ENCODE results near the gene SRGAP3.

The SRGAP3 gene

DNA sequence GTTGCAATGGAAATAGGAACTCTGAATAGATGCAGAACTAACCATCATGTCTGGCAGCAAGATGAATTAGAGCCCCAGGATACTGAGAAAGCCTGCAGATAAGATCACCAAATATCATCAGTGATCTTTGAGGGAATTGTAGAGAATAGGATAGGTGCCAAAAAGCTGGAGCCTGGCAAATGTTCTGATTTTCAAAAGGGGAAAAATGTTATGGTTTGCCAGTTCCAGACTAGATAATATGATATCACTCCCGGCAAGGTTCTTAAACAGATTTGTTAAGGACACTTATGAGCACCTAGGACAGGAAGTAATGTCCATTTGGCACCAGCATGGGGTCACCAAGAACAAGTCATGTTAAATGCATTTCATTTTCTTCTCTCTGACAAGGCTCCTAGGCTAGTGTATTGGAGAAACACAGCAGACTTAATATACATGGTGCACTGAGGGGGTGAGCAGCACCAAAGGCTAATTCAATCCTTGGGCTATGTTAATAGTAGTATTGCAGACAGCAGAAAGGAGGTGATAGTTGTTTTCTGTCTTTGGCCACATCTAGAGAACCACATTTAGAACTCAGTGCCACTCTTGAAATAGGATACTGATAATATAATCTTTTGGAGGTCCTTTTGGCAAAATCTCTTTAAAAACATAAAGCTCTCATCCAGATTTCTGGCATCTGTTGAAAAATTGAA lies 4.8 kb downstream of the SRGAP3 start:
- TF ChIP-seq BCL11A (tag by site-specific recombination; IDR thresholded peaks at IDR 0.05; ENCODE audit: low read depth) (no peak), ZNF777 (tag by site-specific recombination; IDR thresholded peaks at IDR 0.05; ENCODE audit: borderline replicate concordance) (no peak), ZNF155 (tag by site-specific recombination; IDR thresholded peaks at IDR 0.05) (no peak), HOXD13 (CRISPR knock-in tag; IDR thresholded peaks at IDR 0.05; ENCODE audit: borderline replicate concordance) (no peak), ZNF623 (tag by site-specific recombination; IDR thresholded peaks at IDR 0.05) (no peak), ZBTB20 (tag by site-specific recombination; IDR thresholded peaks at IDR 0.05) (no peak), ZNF302 (tag by site-specific recombination; IDR thresholded peaks at IDR 0.05; ENCODE audit: low read depth) (no peak), ZNF24 (tag by site-specific recombination; IDR thresholded peaks at IDR 0.05) (no peak), ZNF48 (tag by site-specific recombination; IDR thresholded peaks at IDR 0.05) (no peak), ZNF747 (tag by site-specific recombination; IDR thresholded peaks at IDR 0.05) (no peak), ZNF221 (tag by site-specific recombination; IDR thresholded peaks at IDR 0.05; ENCODE audit: borderline replicate concordance) (no peak)
- POLR2A ChIA-PET = no interaction called here
- no peaks in the 10 kb centered on the region for H3K36me3 ChIP-seq (ENCODE audit: control insufficient read depth in 2 of 2, insufficient read depth in 1 of 2, low read length in 2 of 2)
- peaks cover 2% of the 10 kb centered on the region; the same call in 1 of the 2 replicates for H3K4me1 ChIP-seq (ENCODE audit: control insufficient read depth, insufficient read depth, low read length)
- no peak overlapping the region for H3K27ac ChIP-seq (ENCODE audit: extremely low read depth, low read depth, low read length)
- no peak overlapping the region for H3K4me3 ChIP-seq (ENCODE audit: low read depth, low read length)
- no peaks in the 10 kb centered on the region for H3K9me3 ChIP-seq (ENCODE audit: control insufficient read depth, insufficient read depth, low read depth, low read length)
- CTCF ChIA-PET = no interaction called here

DNA sequence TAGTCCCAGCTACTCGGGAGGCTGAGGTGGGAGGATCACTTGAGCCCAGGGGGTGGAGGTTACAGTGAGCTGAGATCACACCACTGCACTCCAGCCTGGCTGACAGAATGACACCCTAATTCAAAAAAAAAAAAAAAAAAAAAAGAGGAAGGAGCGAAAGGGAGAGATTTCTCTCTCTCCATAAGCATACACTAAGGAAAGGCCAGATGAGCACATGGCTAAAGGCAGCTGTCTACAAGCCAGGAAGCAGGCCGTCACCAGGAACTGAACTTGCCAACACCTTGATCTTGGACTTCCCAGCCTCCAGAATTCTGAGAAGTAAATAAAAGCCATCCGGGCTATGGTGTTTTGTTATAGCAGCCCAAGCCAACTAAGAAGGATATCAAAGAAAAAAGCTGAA lies 7.5 kb downstream of the SRGAP3 start:
- H3K36me3 ChIP-seq (ENCODE audit: control insufficient read depth in 2 of 2, insufficient read depth in 1 of 2, low read length in 2 of 2) = no peaks in the 10 kb centered on the region
- no peaks in the 10 kb centered on the region for H3K9me3 ChIP-seq (ENCODE audit: control insufficient read depth, insufficient read depth, low read depth, low read length)
- no peak overlapping the region for H3K27ac ChIP-seq (ENCODE audit: extremely low read depth, low read depth, low read length)
- ChIA-PET POLR2A (interaction anchor here (0.7 kb wide), 1 partner anchor 1643 kb away, joined by 3 read pairs; no protein-coding TSS in a partner anchor), CTCF (interaction anchor here (0.6 to 1.2 kb wide), 2 partner anchors 8 to 66 kb away, joined by 3 to 4 read pairs; no protein-coding TSS in a partner anchor)
- H3K4me1 ChIP-seq (ENCODE audit: control insufficient read depth, insufficient read depth, low read length) = peaks cover 2% of the 10 kb centered on the region; the same call in 1 of the 2 replicates
- H3K4me3 ChIP-seq (ENCODE audit: low read depth, low read length) = no peak overlapping the region
- TF ChIP-seq, protein P1, sequence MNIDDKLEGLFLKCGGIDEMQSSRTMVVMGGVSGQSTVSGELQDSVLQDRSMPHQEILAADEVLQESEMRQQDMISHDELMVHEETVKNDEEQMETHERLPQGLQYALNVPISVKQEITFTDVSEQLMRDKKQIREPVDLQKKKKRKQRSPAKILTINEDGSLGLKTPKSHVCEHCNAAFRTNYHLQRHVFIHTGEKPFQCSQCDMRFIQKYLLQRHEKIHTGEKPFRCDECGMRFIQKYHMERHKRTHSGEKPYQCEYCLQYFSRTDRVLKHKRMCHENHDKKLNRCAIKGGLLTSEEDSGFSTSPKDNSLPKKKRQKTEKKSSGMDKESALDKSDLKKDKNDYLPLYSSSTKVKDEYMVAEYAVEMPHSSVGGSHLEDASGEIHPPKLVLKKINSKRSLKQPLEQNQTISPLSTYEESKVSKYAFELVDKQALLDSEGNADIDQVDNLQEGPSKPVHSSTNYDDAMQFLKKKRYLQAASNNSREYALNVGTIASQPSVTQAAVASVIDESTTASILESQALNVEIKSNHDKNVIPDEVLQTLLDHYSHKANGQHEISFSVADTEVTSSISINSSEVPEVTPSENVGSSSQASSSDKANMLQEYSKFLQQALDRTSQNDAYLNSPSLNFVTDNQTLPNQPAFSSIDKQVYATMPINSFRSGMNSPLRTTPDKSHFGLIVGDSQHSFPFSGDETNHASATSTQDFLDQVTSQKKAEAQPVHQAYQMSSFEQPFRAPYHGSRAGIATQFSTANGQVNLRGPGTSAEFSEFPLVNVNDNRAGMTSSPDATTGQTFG (tag by site-specific recombination; IDR thresholded peaks at IDR 0.05; ENCODE audit: borderline replicate concordance) = no peak
- TF ChIP-seq, protein P2, sequence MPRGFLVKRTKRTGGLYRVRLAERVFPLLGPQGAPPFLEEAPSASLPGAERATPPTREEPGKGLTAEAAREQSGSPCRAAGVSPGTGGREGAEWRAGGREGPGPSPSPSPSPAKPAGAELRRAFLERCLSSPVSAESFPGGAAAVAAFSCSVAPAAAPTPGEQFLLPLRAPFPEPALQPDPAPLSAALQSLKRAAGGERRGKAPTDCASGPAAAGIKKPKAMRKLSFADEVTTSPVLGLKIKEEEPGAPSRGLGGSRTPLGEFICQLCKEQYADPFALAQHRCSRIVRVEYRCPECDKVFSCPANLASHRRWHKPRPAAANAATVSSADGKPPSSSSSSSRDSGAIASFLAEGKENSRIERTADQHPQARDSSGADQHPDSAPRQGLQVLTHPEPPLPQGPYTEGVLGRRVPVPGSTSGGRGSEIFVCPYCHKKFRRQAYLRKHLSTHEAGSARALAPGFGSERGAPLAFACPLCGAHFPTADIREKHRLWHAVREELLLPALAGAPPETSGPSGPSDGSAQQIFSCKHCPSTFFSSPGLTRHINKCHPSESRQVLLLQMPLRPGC (tag by site-specific recombination; IDR thresholded peaks at IDR 0.05) = no peak
- TF ChIP-seq, protein P3, sequence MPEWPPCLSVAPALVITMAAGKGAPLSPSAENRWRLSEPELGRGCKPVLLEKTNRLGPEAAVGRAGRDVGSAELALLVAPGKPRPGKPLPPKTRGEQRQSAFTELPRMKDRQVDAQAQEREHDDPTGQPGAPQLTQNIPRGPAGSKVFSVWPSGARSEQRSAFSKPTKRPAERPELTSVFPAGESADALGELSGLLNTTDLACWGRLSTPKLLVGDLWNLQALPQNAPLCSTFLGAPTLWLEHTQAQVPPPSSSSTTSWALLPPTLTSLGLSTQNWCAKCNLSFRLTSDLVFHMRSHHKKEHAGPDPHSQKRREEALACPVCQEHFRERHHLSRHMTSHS (tag by site-specific recombination; IDR thresholded peaks at IDR 0.05) = no peak
- no peak for TF ChIP-seq ZNF510 (tag by site-specific recombination; IDR thresholded peaks at IDR 0.05; ENCODE audit: insufficient replicate concordance)
- TF ChIP-seq ZNF114 (tag by site-specific recombination; IDR thresholded peaks at IDR 0.05) = no peak
- no peak for TF ChIP-seq ZNF132 (tag by site-specific recombination; IDR thresholded peaks at IDR 0.05; ENCODE audit: borderline replicate concordance)
- TF ChIP-seq KLF1 (tag by site-specific recombination; IDR thresholded peaks at IDR 0.05) = no peak
- no peak for TF ChIP-seq ZNF777 (tag by site-specific recombination; IDR thresholded peaks at IDR 0.05; ENCODE audit: borderline replicate concordance)
- TF ChIP-seq, protein P4, sequence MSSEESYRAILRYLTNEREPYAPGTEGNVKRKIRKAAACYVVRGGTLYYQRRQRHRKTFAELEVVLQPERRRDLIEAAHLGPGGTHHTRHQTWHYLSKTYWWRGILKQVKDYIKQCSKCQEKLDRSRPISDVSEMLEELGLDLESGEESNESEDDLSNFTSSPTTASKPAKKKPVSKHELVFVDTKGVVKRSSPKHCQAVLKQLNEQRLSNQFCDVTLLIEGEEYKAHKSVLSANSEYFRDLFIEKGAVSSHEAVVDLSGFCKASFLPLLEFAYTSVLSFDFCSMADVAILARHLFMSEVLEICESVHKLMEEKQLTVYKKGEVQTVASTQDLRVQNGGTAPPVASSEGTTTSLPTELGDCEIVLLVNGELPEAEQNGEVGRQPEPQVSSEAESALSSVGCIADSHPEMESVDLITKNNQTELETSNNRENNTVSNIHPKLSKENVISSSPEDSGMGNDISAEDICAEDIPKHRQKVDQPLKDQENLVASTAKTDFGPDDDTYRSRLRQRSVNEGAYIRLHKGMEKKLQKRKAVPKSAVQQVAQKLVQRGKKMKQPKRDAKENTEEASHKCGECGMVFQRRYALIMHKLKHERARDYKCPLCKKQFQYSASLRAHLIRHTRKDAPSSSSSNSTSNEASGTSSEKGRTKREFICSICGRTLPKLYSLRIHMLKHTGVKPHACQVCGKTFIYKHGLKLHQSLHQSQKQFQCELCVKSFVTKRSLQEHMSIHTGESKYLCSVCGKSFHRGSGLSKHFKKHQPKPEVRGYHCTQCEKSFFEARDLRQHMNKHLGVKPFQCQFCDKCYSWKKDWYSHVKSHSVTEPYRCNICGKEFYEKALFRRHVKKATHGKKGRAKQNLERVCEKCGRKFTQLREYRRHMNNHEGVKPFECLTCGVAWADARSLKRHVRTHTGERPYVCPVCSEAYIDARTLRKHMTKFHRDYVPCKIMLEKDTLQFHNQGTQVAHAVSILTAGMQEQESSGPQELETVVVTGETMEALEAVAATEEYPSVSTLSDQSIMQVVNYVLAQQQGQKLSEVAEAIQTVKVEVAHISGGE (tag by site-specific recombination; conservative IDR thresholded peaks at IDR 0.05; ENCODE audit: low read depth) = no peak
- TF ChIP-seq ZNF830 (tag by site-specific recombination; IDR thresholded peaks at IDR 0.05; ENCODE audit: low read depth) = no peak
- no peak for TF ChIP-seq PRDM1 (tag by site-specific recombination; IDR thresholded peaks at IDR 0.05)
- TF ChIP-seq ZNF707 (tag by site-specific recombination; IDR thresholded peaks at IDR 0.05) = no peak
- TF ChIP-seq, protein P5, sequence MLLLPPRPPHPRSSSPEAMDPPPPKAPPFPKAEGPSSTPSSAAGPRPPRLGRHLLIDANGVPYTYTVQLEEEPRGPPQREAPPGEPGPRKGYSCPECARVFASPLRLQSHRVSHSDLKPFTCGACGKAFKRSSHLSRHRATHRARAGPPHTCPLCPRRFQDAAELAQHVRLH (tag by site-specific recombination; IDR thresholded peaks at IDR 0.05) = no peak
- no peak for TF ChIP-seq ZNF837 (tag by site-specific recombination; IDR thresholded peaks at IDR 0.05)
- no peak for TF ChIP-seq ZBTB7A (tag by site-specific recombination; IDR thresholded peaks at IDR 0.05; ENCODE audit: low read depth)
